Measurements from ENCODE around the gene ITPK1.

ITPK1 gene

DNA sequence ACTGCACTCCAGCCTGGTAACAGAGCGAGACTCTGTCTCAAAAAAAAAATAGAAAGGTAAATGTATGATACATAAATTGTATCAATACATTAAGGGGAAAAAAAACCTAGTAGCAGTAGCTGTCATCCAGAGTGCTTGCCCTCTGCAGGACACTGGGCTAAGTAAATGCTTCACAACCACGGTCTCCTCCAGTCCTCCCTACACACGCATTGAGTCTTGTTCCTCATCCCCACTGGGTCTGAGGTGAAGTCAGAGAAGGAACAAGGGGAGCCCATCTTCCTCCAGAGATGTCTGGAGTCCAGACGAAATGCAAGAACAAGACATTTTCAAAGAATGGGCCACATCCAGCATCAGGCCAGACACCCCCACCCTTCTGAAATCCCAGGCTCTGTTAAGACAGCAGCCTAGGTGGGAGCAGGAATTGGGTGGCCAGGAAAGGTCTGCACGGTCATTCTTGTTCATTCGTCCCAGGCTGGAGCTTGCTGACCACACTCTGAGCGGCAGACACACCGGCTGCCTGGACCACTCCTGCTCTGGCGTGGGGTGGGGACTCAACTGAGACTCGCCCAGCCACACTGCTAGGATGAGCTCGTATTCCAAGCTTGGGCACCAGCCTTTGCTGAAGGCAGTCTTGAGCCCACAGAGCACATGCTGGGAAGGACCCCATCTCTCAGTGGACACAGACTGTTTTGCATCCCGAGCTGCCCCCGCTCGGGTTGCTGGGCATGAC, 147.3 kb downstream of the ITPK1 start:
- DNase-seq (ENCODE audit: low spot score) = no peak

GRCh38 chr14:92967346-92967926, 148.3 kb downstream of the ITPK1 start:
- no peak for DNase-seq (ENCODE audit: low spot score)

- DNase-seq (ENCODE audit: low spot score) = no peak
Observed at GRCh38 chr14:92965281-92965680, 150.4 kb downstream of the ITPK1 start.

DNA sequence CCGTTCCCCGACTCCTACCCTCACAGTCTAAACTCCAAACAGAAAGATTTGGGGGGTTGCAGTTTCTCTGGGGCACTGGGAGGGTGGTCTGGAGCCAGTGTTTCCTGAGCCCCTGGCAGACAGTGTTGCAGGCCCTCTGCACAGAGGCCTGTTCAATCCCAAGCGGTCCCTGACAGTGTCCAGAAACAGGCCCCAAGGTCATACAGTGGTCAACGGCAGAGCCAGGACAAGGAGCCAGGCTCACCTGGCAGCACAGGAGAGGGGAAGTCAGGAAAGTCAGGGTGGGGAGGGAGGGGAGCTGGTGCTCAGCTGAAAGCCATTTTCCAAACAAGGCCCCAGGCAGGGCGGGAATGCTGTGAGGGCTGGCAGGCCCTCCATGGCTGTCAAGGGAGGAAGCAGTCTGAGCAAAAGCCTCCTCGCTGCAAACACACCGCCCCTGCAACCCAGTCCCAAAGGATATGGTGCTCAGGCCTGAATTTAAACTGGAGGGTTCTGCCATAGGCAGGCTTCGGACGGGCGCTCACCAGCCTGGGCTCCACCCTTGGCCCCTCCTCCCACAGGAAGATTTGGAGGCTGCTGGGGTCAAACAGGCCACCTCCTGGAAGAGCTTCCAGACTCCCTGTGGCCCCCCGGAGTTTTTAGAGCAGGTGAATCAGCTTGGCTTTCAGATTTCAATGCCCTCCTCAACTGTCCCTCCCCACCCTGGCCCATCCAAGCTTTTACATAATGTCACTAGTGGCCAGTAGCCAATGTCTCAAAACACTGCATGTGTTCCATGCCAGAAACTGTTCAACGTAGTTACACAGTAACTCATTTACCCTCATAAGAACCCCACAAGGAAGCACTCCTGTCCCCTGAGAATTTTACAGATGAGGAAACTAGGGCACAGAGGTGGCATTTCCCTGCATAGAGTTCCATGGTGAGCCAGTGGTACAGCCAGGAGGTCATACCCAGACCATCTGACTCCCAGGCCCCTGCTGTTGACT, 151.3 kb downstream of the ITPK1 start:
- DNase-seq (ENCODE audit: low spot score) = no peak

- no peak for DNase-seq (ENCODE audit: low spot score)
Observed at GRCh38 chr14:92963301-92964123, 152.2 kb downstream of the ITPK1 start.

DNA sequence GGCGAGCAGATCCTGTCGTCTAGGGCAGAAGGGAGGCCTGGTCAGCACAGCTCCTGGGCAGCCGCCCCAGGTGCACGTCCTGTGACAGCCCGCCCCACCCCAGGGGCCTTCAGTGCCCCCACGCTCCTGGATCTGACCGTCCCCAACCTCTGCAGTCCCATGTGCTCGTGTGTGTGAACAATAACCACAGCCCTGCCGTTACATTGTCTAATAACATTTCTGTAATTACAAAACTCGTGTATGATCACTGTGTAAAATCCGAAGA, 153.0 kb downstream of the ITPK1 start:
- DNase-seq (ENCODE audit: low spot score) = no peak

GRCh38 chr14:92962031-92962830, 153.5 kb downstream of the ITPK1 start:
- no peak for DNase-seq (ENCODE audit: low spot score)

GRCh38 chr14:92961567-92961855, 154.2 kb downstream of the ITPK1 start:
- no peak for DNase-seq (ENCODE audit: low spot score)

DNA sequence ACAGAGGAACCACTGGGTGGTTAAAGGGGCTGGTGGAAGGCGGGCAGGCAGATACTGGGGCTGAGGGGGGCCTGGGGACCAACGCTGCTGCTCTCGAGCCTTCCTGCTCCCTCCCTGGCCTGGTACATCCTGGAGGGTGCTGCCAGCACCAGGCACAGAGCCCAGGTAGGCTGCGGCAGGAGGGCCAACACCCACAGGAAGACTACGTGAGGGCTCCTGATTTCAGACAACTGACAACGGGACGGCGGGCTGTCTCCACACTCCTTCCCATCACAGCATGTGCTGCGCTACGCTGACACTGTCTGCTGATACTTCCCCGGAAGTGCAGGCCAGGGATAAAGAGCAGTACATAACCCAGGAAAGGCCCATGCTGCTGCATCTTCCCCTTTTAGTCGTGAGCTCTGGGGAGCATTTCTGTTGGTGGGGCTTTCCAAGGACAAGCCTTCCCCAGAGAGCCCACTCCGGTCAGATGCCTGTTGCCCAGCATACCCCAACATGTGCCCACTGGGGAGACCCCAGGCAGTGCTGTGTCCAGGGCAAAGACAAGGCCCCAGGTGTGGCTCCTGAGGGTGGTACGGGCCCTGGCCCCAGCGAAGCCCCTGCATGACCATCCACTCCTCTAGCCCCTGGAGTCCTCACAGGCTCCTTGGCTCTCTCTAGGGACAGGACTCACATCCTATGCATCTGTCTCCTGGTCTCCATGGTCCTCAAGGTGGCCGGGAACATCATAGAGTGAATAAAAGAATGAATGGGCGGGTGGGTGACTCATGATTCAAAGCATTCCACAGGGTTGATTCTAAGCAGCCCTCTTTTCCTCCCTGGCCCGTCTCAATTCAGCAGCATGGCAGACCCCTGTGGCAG, 154.8 kb downstream of the ITPK1 start:
- no peak for DNase-seq (ENCODE audit: low spot score)

DNA sequence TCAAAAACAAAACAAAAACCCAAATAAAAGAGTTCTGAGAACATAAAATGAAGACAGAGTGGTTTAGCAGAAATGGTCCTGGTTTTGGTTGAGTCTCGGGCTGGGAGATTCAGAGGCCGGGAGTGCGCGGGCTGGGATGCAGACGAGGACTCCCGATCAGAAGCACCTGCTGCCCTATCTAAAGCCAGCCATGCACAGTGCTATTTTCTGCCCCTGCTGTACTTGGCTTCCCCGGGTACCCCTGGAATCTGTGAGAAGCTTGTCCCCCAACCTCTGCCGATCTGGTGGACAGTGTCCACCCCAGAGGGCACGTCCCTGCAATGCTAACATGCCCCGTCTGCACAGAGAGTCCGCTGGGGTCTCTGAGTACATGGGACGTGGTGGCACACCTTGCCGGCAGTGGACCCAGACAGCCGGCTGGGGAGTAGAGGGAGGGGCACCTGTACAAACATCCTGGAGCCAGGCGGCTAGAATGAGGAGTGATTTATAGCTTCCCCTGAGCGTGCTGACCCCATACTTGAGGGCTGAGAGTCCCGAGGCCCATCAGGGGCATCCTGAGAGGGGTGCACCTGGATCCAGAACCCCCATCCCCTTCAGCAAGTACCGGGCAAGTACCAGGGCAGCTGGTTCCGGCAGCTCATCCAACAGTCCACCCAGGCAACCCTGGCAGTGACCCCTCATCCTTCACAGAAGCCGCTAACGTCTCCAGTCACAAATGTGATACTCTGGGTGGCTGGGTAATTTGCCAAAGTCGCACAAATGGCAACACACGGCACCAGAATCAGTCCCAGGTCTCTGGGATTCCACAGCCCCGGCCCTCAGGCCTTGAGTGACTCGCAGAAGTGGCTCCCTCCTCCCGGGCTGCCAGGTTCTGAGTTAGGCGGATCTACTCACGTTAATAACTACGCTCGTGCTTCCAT, 155.7 kb downstream of the ITPK1 start:
- no peak for DNase-seq (ENCODE audit: low spot score)

GRCh38 chr14:92959189-92959531, 156.6 kb downstream of the ITPK1 start:
- DNase-seq (ENCODE audit: low spot score) = no peak

DNA sequence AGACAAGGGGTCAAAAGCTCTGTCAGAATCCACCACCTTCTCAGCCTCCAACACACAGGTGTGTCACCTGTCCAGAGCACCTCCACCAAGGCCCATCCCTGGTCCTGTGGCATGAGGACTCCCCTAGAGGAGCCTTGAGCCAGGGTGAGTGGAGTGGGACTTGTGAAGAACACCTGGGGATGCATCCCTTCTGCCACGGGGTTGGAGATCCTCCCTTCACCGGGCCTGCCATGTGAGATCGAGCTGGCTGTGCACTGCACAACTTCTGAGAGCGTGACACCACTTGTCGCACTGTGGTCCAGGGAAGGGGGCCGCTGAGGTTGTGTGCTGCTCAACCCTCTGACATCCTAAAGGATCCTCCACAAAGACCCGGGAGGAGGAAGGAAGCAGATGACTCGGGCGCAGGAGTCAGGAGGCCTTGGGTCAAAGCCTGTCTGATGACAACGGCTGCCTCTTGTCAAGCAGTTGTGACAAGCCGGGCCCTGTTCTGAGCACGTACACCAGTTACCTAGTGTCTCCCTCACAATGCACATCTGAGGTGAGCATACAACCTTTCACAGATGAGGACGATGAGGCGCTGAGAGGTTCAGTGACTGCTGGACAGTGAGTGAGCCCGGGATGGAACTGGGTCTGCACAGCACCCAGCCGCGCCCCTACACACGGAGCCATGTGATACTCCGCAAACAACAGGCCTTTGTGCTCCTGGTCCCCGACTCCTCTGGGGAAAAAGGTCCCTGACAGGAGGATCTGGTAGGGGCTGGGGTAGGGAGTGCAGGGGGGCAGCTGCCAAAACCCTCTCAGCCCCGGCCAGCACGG, 157.1 kb downstream of the ITPK1 start:
- DNase-seq (ENCODE audit: low spot score) = no peak

DNA sequence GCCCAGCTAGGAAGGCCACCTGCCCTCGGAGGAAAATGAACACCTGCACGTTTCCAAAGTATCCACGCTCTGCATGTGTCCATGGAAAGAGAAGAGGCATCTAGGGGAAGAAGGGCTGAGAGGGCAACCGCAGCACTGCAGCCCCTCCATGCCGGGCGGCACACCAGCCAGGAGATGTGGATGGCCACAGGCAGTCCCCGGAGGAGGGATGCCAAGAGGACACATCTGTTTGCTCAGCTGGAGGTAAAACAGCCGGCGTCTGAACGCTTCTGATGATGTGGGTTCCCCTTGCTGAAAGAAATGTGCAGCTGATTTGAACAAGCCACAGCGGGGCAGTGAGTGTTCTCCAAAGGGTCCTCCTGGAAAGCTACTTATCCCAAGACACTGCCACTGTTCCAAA, 158.8 kb downstream of the ITPK1 start:
- no peak for DNase-seq (ENCODE audit: low spot score)

DNA sequence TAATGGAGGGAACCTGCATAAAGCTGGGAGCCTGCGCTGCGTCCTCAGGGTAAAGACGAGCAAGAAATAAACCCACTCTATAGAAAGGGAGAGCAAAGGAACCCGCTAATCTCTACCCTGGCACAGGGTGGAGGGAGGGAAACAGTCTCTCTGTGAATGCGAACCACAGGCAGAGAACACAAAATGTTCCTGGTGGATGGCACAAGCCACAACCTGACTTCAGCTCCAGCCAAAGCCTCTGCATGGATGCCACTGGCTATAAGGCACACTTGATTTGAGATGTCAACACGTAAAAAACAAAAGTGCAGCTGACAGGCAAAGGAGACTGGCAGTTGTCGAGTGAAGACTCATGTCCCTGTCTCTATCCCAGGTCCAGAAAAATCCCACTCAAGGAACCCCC, 160.3 kb downstream of the ITPK1 start:
- no peak for DNase-seq (ENCODE audit: low spot score)

DNA sequence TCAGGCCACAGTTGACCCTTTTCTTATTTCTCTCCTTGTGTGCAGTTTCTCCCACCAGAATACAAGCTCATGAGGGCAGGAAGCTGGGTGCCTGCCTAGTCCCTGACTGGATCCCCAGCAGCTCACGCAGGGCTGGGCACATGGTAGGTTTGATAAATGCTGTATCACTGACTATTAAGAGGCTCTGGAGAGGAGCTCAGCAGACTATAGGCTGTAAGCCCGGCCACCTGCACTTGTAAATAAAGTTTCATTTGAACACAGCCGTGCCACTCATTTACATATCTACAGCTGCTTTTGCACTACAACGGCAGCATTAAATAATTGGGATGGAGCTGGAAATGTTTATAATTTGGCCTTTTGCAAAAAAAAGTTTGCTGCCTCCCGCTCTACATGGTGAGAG, 160.8 kb downstream of the ITPK1 start:
- DNase-seq (ENCODE audit: low spot score) = no peak

GRCh38 chr14:92953526-92953925, 162.2 kb downstream of the ITPK1 start:
- no peak for DNase-seq (ENCODE audit: low spot score)

- DNase-seq (ENCODE audit: low spot score) = no peak
Observed at GRCh38 chr14:92952481-92953298, 163.0 kb downstream of the ITPK1 start.

DNA sequence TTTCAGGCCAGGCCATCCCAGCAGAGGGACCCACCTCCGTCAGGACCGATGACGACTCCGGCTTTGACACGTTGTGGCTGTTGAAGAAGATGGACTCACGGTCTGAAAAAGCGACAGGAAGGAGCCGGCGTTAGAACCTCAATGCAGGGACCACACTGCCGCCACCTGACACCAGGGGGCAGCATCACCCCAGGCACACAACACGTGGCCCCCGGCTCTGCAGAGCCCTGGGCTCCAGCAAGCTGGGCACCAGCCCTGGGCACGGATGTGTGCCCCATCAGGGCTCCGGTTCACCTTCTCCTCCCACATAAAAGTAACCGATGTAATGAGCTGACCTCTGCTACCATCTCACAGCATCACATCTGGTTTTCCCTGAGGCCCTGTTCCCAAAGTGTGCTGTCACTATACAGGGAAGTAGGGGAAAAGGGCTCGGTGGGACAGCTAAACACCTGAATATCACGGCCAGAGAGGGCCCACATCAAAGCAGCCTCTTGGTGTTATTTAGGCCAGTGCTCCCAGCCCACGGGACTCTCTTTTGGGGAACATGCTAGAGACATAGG, 163.7 kb downstream of the ITPK1 start:
- DNase-seq (ENCODE audit: low spot score) = peak; percentile 62

Measured in hematopoietic multipotent progenitor cell treated with erythropoietin and hydrocortisone succinate and interleukin-3 and kit ligand, for 17 days (in vitro differentiated cells).